IPS-15b (cell line): ENCODE measurements around the gene ZDHHC1.

ENCODE experiments used
- H3K27me3 ChIP-seq: one replicate; pipeline ENCODE4 v1.6.1; 2013; ENCODE audit warnings: low read length; ENCODE audit not compliant: control insufficient read depth, insufficient read depth
- H3K36me3 ChIP-seq: one replicate; pipeline ENCODE4 v1.6.1; 2013; ENCODE audit warnings: low read length; ENCODE audit not compliant: control insufficient read depth, insufficient read depth
- H3K4me1 ChIP-seq: one replicate; pipeline ENCODE4 v1.6.1; 2013; ENCODE audit warnings: mild to moderate bottlenecking, low read length; ENCODE audit not compliant: control insufficient read depth, insufficient read depth
- H3K4me3 ChIP-seq: one replicate; pipeline ENCODE4 v1.5.1; 2013; ENCODE audit warnings: low read depth, low read length
- H3K9ac ChIP-seq: one replicate; pipeline ENCODE4 v1.6.1; 2013; ENCODE audit warnings: low read depth, mild to moderate bottlenecking, low read length
- H3K9me3 ChIP-seq: one replicate; pipeline ENCODE4 v1.6.1; 2013; ENCODE audit warnings: mild to moderate bottlenecking, low read length; ENCODE audit not compliant: control insufficient read depth, insufficient read depth

The ZDHHC1 gene

GRCh38 chr16:67445913-67446907, 29.9 kb upstream of the ZDHHC1 start:
- Histone ChIP-seq H3K27me3 (no peaks in the 10 kb centered on the region), H3K36me3 (peaks cover 16% of the 10 kb centered on the region), H3K9me3 (no peaks in the 10 kb centered on the region), H3K4me3 (no peak overlapping the region), H3K4me1 (no peaks in the 10 kb centered on the region), H3K9ac (no peak overlapping the region)

- H3K4me1 ChIP-seq, result no peaks in the 10 kb centered on the region
- H3K36me3 ChIP-seq, result peaks cover 16% of the 10 kb centered on the region
- no peak overlapping the region for H3K4me3 ChIP-seq
- H3K9me3 ChIP-seq, result no peaks in the 10 kb centered on the region
- no peak overlapping the region for H3K9ac ChIP-seq
- H3K27me3 ChIP-seq, result no peaks in the 10 kb centered on the region
Measured at GRCh38 chr16:67445441-67445912, 29.2 kb upstream of the ZDHHC1 start.

GRCh38 chr16:67445126-67445426, 28.8 kb upstream of the ZDHHC1 start:
- Histone ChIP-seq H3K9me3 (no peaks in the 10 kb centered on the region), H3K27me3 (no peaks in the 10 kb centered on the region), H3K9ac (no peak overlapping the region), H3K36me3 (peaks cover 16% of the 10 kb centered on the region), H3K4me3 (no peak overlapping the region), H3K4me1 (no peaks in the 10 kb centered on the region)

- Histone ChIP-seq H3K36me3 (peaks cover 16% of the 10 kb centered on the region), H3K27me3 (no peaks in the 10 kb centered on the region), H3K4me1 (no peaks in the 10 kb centered on the region), H3K9me3 (no peaks in the 10 kb centered on the region), H3K9ac (peak overlapping the region; percentile 19), H3K4me3 (no peak overlapping the region)
Measured at GRCh38 chr16:67444259-67445125, 28.2 kb upstream of the ZDHHC1 start.

- no peaks in the 10 kb centered on the region for H3K4me1 ChIP-seq
- no peaks in the 10 kb centered on the region for H3K27me3 ChIP-seq
- H3K9ac ChIP-seq, result no peak overlapping the region
- H3K9me3 ChIP-seq, result no peaks in the 10 kb centered on the region
- no peak overlapping the region for H3K4me3 ChIP-seq
- H3K36me3 ChIP-seq, result peaks cover 23% of the 10 kb centered on the region
Measured at GRCh38 chr16:67443265-67443664, 27.0 kb upstream of the ZDHHC1 start.

- Histone ChIP-seq H3K4me1 (no peaks in the 10 kb centered on the region), H3K27me3 (no peaks in the 10 kb centered on the region), H3K9ac (no peak overlapping the region), H3K9me3 (no peaks in the 10 kb centered on the region), H3K36me3 (peaks cover 24% of the 10 kb centered on the region), H3K4me3 (no peak overlapping the region)
Measured at GRCh38 chr16:67442581-67443255, 26.4 kb upstream of the ZDHHC1 start.

GRCh38 chr16:67441907-67442306, 25.6 kb upstream of the ZDHHC1 start:
- H3K27me3 ChIP-seq, result no peaks in the 10 kb centered on the region
- H3K4me1 ChIP-seq, result no peaks in the 10 kb centered on the region
- H3K36me3 ChIP-seq, result peaks cover 25% of the 10 kb centered on the region
- no peak overlapping the region for H3K9ac ChIP-seq
- no peak overlapping the region for H3K4me3 ChIP-seq
- no peaks in the 10 kb centered on the region for H3K9me3 ChIP-seq

GRCh38 chr16:67441271-67441753, 25.0 kb upstream of the ZDHHC1 start:
- H3K27me3 ChIP-seq, result no peaks in the 10 kb centered on the region
- H3K36me3 ChIP-seq, result peaks cover 27% of the 10 kb centered on the region
- no peak overlapping the region for H3K4me3 ChIP-seq
- H3K9me3 ChIP-seq, result no peaks in the 10 kb centered on the region
- no peaks in the 10 kb centered on the region for H3K4me1 ChIP-seq
- no peak overlapping the region for H3K9ac ChIP-seq

- Histone ChIP-seq H3K36me3 (peaks cover 27% of the 10 kb centered on the region), H3K9me3 (no peaks in the 10 kb centered on the region), H3K27me3 (no peaks in the 10 kb centered on the region), H3K9ac (no peak overlapping the region), H3K4me3 (no peak overlapping the region), H3K4me1 (peaks cover 1% of the 10 kb centered on the region)
Measured at GRCh38 chr16:67438824-67439393, 22.6 kb upstream of the ZDHHC1 start.

GRCh38 chr16:67438098-67438791, 22.0 kb upstream of the ZDHHC1 start:
- Histone ChIP-seq H3K4me3 (no peak overlapping the region), H3K9me3 (no peaks in the 10 kb centered on the region), H3K9ac (no peak overlapping the region)

More at GRCh38 chr16:67438098-67438791, 22.0 kb upstream of the ZDHHC1 start:
- Histone ChIP-seq H3K4me1 (peaks cover 3% of the 10 kb centered on the region), H3K36me3 (peaks cover 27% of the 10 kb centered on the region), H3K27me3 (no peaks in the 10 kb centered on the region)
